CD8-positive, alpha-beta memory T cell (primary cell): ENCODE measurements around the gene TEAD3. TPM values are rescaled to one million over a fixed set of nuclear protein-coding genes. Genes with fewer than 3 reads are reported as not detected.

Source experiments
- CTCF ChIA-PET: fragments of 350-600 bp; sonication (Branson Sonifier 250); formaldehyde crosslinking; loops from one replicate; lab custom pipeline; 2021; ENCODE audit warnings: antibody characterized with exemption; lab: Charles Lee
- POLR2A ChIA-PET: fragments of 350-600 bp; sonication (Branson Sonifier 250); formaldehyde crosslinking; loops from one replicate; lab custom pipeline; 2021; ENCODE audit warnings: antibody characterized with exemption; lab: Charles Lee
- DNase-seq, 5 donors: peaks; one replicate each; pipeline versions ENCODE4 v3.0.0 to v3.0.0-alpha.2; 2020 to 2022; ENCODE audit warnings: mixed read lengths in 1 of 5
- H3K27ac ChIP-seq: one replicate; pipeline ENCODE4 v1.7.0; 2013; ENCODE audit warnings: low read depth, mild to moderate bottlenecking, low read length, moderate library complexity
- H3K27me3 ChIP-seq: 2 replicates; pipeline ENCODE4 v1.7.0; 2013; ENCODE audit warnings: low read length, mild to moderate bottlenecking; ENCODE audit not compliant: insufficient read depth, poor library complexity, severe bottlenecking
- H3K36me3 ChIP-seq: 2 replicates; pipeline ENCODE4 v1.7.0; 2013; ENCODE audit warnings: mild to moderate bottlenecking, low read length, moderate library complexity; ENCODE audit not compliant: insufficient read depth
- H3K4me1 ChIP-seq: 2 replicates; pipeline ENCODE4 v1.7.0; 2013; ENCODE audit warnings: mild to moderate bottlenecking, low read length, moderate library complexity; ENCODE audit not compliant: insufficient read depth
- H3K4me3 ChIP-seq: 2 replicates; pipeline ENCODE4 v1.7.0; 2013; ENCODE audit warnings: mild to moderate bottlenecking, low read length
- H3K9me3 ChIP-seq: 2 replicates; pipeline ENCODE4 v1.7.0; 2013; ENCODE audit warnings: mild to moderate bottlenecking, low read length
- H3K27ac Mint-ChIP-seq, 8 donors: one replicate each; pipeline ENCODE4 v1.8.0; 2020 to 2021; ENCODE audit warnings: mixed read lengths in 8 of 8, mild to moderate bottlenecking in 6 of 8, inconsistent platforms in 3 of 8, moderate library complexity in 3 of 8
- H3K27me3 Mint-ChIP-seq, 2 donors: one replicate each; pipeline ENCODE4 v1.8.0; 2020 to 2021; ENCODE audit warnings: mixed read lengths in 2 of 2, mild to moderate bottlenecking in 1 of 2, moderate library complexity in 1 of 2
- H3K36me3 Mint-ChIP-seq, 3 donors: one replicate each; pipeline ENCODE4 v1.8.0; 2020 to 2021; ENCODE audit warnings: mixed read lengths in 3 of 3, inconsistent platforms in 1 of 3, mild to moderate bottlenecking in 1 of 3
- H3K4me1 Mint-ChIP-seq, 3 donors: one replicate each; pipeline ENCODE4 v1.8.0; 2020 to 2021; ENCODE audit warnings: mixed read lengths in 3 of 3, inconsistent platforms in 1 of 3, mild to moderate bottlenecking in 1 of 3
- H3K4me3 Mint-ChIP-seq, 7 donors: one replicate each; pipeline ENCODE4 v1.8.0; 2020 to 2021; ENCODE audit warnings: mixed read lengths in 7 of 7, mild to moderate bottlenecking in 6 of 7, moderate library complexity in 4 of 7, inconsistent platforms in 2 of 7
- H3K9me3 Mint-ChIP-seq, 5 donors: one replicate each; pipeline ENCODE4 v1.8.0; 2020 to 2022; ENCODE audit warnings: mixed read lengths in 5 of 5, mild to moderate bottlenecking in 3 of 5, moderate library complexity in 2 of 5, inconsistent platforms in 1 of 5
- polyA plus RNA-seq: library from polyadenylated mRNA; unstranded; fragments of 300-500 nt; fragmentation: Illumina TruSeq; gene quantifications from one replicate; pipeline ENCODE4 v1.2.3, GENCODE V29; 2021
- total RNA-seq, 2 experiments: library from RNA; stranded (reverse); gene quantifications; one replicate each; pipeline ENCODE4 v1.2.3, GENCODE V29; 2021

Gene TEAD3
- total and polyA plus RNA-seq, 3 experiments from 2014 or later = 0.25 to 0.90 (median 0.53) TPM

GRCh38 chr6:35469751-35470662 lies 26.9 kb downstream of the TEAD3 start:
- Mint-ChIP-seq H3K4me1 (peaks cover 35 to 46% (median 41%) of the 10 kb centered on the region in 3 donors), H3K9me3 (no peaks in the 10 kb centered on the region), H3K27me3 (peaks cover 0 to 5% of the 10 kb centered on the region in 2 donors), H3K4me3 (peak overlapping the region; percentile 89 to 99 (median 97)), H3K36me3 (peaks cover 0 to 68% (median 12%) of the 10 kb centered on the region in 3 donors), H3K27ac (peak overlapping the region; percentile 92 to 99 (median 98))
- CTCF ChIA-PET = interaction anchor here (0.6 to 3.0 kb wide), 6 partner anchors 18 to 266 kb away, joined by 3 to 22 read pairs (median 4); partner anchors contain the start of genes FANCE and PPARD
- Histone ChIP-seq H3K4me3 (peak overlapping the region; percentile 92), H3K9me3 (no peaks in the 10 kb centered on the region), H3K4me1 (peaks cover 39% of the 10 kb centered on the region), H3K27me3 (no peaks in the 10 kb centered on the region), H3K27ac (peak overlapping the region; percentile 87), H3K36me3 (peaks cover 25% of the 10 kb centered on the region)
- DNase-seq = peak in 3 of 5 donors; percentile 17 to 23 (median 22)
- POLR2A ChIA-PET = no interaction called here

- Histone ChIP-seq H3K4me1 (peaks cover 39% of the 10 kb centered on the region), H3K36me3 (peaks cover 25% of the 10 kb centered on the region), H3K4me3 (peak overlapping the region; percentile 92), H3K27me3 (no peaks in the 10 kb centered on the region), H3K27ac (peak overlapping the region; percentile 87), H3K9me3 (no peaks in the 10 kb centered on the region)
- ChIA-PET CTCF (interaction anchor here (0.7 to 3.0 kb wide), 11 partner anchors 16 to 267 kb away, joined by 3 to 35 read pairs (median 8); partner anchors contain the start of genes ARMC12, DEF6, FANCE and PPARD), POLR2A (interaction anchor here (1.0 to 1.6 kb wide), 5 partner anchors 17 to 168 kb away, joined by 3 to 12 read pairs (median 3); partner anchors contain the start of gene FANCE)
- Mint-ChIP-seq H3K9me3 (no peaks in the 10 kb centered on the region), H3K27me3 (peaks cover 0 to 5% of the 10 kb centered on the region in 2 donors), H3K27ac (peak overlapping the region; percentile 92 to 99 (median 98)), H3K4me3 (peak overlapping the region; percentile 89 to 99 (median 97)), H3K36me3 (peaks cover 0 to 69% (median 12%) of the 10 kb centered on the region in 3 donors), H3K4me1 (peaks cover 35 to 46% (median 41%) of the 10 kb centered on the region in 3 donors)
- DNase-seq = peak in 1 of 5 donors; percentile 21
Measured at GRCh38 chr6:35468980-35469750, 27.7 kb downstream of the TEAD3 start.

GRCh38 chr6:35468181-35468979 lies 28.5 kb downstream of the TEAD3 start, which contains the start of gene RPL10A:
RPL10A (plus strand) TSS chr6:35468401; CDS start chr6:35468435, 34 bp downstream.
- peak within 1 kb of the TSS; percentile 92 to 99 (median 98) for H3K27ac Mint-ChIP-seq
- Histone ChIP-seq H3K27ac (peak within 1 kb of the TSS; percentile 87), H3K9me3 (no peaks in the 10 kb centered on the region), H3K36me3 (peaks cover 25% of the 10 kb centered on the region), H3K4me3 (peak within 1 kb of the TSS; percentile 92), H3K27me3 (no peaks in the 10 kb centered on the region), H3K4me1 (peaks cover 39% of the 10 kb centered on the region)
- H3K4me3 Mint-ChIP-seq = peak within 1 kb of the TSS; percentile 89 to 99 (median 97)
- peaks cover 0 to 68% (median 12%) of the 10 kb centered on the region in 3 donors for H3K36me3 Mint-ChIP-seq
- H3K27me3 Mint-ChIP-seq = peaks cover 0 to 5% of the 10 kb centered on the region in 2 donors
- CTCF ChIA-PET = interaction anchor here (0.7 to 3.0 kb wide), 29 partner anchors 9 to 279 kb away, joined by 3 to 35 read pairs (median 4); partner anchors contain the start of genes ARMC12, DEF6, FANCE and PPARD
- DNase-seq = peak; percentile 91 to 99 (median 95)
- H3K9me3 Mint-ChIP-seq = no peaks in the 10 kb centered on the region
- POLR2A ChIA-PET = interaction anchor here (0.7 to 1.6 kb wide), 7 partner anchors 16 to 624 kb away, joined by 3 to 12 read pairs (median 3); partner anchors contain the start of gene FANCE
- peaks cover 35 to 43% (median 41%) of the 10 kb centered on the region in 3 donors for H3K4me1 Mint-ChIP-seq

- peaks cover 0 to 5% of the 10 kb centered on the region in 2 donors for H3K27me3 Mint-ChIP-seq
- H3K9me3 ChIP-seq = no peaks in the 10 kb centered on the region
- peaks cover 23% of the 10 kb centered on the region for H3K4me1 ChIP-seq
- POLR2A ChIA-PET = interaction anchor here (0.6 kb wide), 1 partner anchor 144 kb away, joined by 3 read pairs; no protein-coding TSS in a partner anchor
- peak overlapping the region in 1 of 7 donors; percentile 32 for H3K4me3 Mint-ChIP-seq
- peaks cover 22 to 24% (median 22%) of the 10 kb centered on the region in 3 donors for H3K4me1 Mint-ChIP-seq
- H3K9me3 Mint-ChIP-seq = no peaks in the 10 kb centered on the region
- no peak overlapping the region for H3K27ac ChIP-seq
- H3K4me3 ChIP-seq = no peak overlapping the region
- H3K36me3 ChIP-seq = peaks cover 1% of the 10 kb centered on the region
- no peaks in the 10 kb centered on the region for H3K27me3 ChIP-seq
- DNase-seq = no peak
- peak overlapping the region in 2 of 8 donors; percentile 28 to 36 for H3K27ac Mint-ChIP-seq
- peaks cover 0 to 56% (median 7%) of the 10 kb centered on the region in 3 donors for H3K36me3 Mint-ChIP-seq
- CTCF ChIA-PET = interaction anchor here (0.8 to 2.0 kb wide), 5 partner anchors 13 to 172 kb away, joined by 3 to 8 read pairs (median 5); partner anchors contain the start of gene FANCE
Measured at GRCh38 chr6:35465646-35466045, 31.2 kb downstream of the TEAD3 start.

GRCh38 chr6:35463292-35463691 lies 33.6 kb downstream of the TEAD3 start:
- DNase-seq = no peak
- H3K36me3 Mint-ChIP-seq = peaks cover 0 to 50% (median 2%) of the 10 kb centered on the region in 3 donors
- no peaks in the 10 kb centered on the region for H3K9me3 Mint-ChIP-seq
- Histone ChIP-seq H3K4me3 (no peak overlapping the region), H3K4me1 (peaks cover 6% of the 10 kb centered on the region), H3K9me3 (no peaks in the 10 kb centered on the region), H3K27ac (no peak overlapping the region), H3K36me3 (no peaks in the 10 kb centered on the region), H3K27me3 (no peaks in the 10 kb centered on the region)
- no peaks in the 10 kb centered on the region for H3K27me3 Mint-ChIP-seq
- peak overlapping the region in 4 of 8 donors; percentile 17 to 59 (median 37) for H3K27ac Mint-ChIP-seq
- H3K4me1 Mint-ChIP-seq = peaks cover 7 to 8% (median 7%) of the 10 kb centered on the region in 3 donors
- H3K4me3 Mint-ChIP-seq = no peak overlapping the region
- POLR2A ChIA-PET = no interaction called here
- CTCF ChIA-PET = interaction anchor here (1.1 to 1.4 kb wide), 4 partner anchors 9 to 161 kb away, joined by 3 to 4 read pairs (median 4); no protein-coding TSS in a partner anchor

GRCh38 chr6:35461270-35461669 lies 35.6 kb downstream of the TEAD3 start:
- Mint-ChIP-seq H3K9me3 (no peaks in the 10 kb centered on the region), H3K27ac (peak overlapping the region in 2 of 8 donors; percentile 17 to 26), H3K27me3 (no peaks in the 10 kb centered on the region), H3K36me3 (peaks cover 0 to 54% (median 3%) of the 10 kb centered on the region in 3 donors), H3K4me1 (peaks cover 0 to 2% (median 0%) of the 10 kb centered on the region in 3 donors), H3K4me3 (no peak overlapping the region)
- ChIA-PET POLR2A (no interaction called here), CTCF (no interaction called here)
- H3K9me3 ChIP-seq = no peaks in the 10 kb centered on the region
- no peak for DNase-seq
- no peak overlapping the region for H3K27ac ChIP-seq
- H3K4me1 ChIP-seq = no peaks in the 10 kb centered on the region
- H3K27me3 ChIP-seq = no peaks in the 10 kb centered on the region
- no peaks in the 10 kb centered on the region for H3K36me3 ChIP-seq
- no peak overlapping the region for H3K4me3 ChIP-seq
